H1 (cell line): ENCODE measurements around the gene MGARP. TPM values are rescaled to one million over a fixed set of nuclear protein-coding genes. Genes with fewer than 3 reads are reported as not detected.

Experiments
- CTCF ChIA-PET: fragments of 300-600 bp; sonication (Branson Sonifier 250); formaldehyde crosslinking; loops from one replicate; lab custom pipeline; 2021; ENCODE audit not compliant: partially characterized antibody; lab: Charles Lee
- POLR2A ChIA-PET: fragments of 300-600 bp; sonication (Branson Sonifier 250); formaldehyde crosslinking; loops from one replicate; lab custom pipeline; 2021; ENCODE audit warnings: inconsistent platforms; ENCODE audit not compliant: partially characterized antibody; lab: Charles Lee
- DNase-seq, 2 experiments: peaks; one replicate each; pipeline versions ENCODE4 v3.0.0 to v3.0.0-alpha.2; 2010 to 2022; ENCODE audit warnings: low spot score in 2 of 2, low read depth in 1 of 2, mixed read lengths in 1 of 2
- FAIRE-seq: peaks from 2 replicates; lab custom pipeline; 2011; peaks lifted over from hg19 to GRCh38; lab: Jason Lieb, UNC
- H2AFZ ChIP-seq: 2 replicates; pipeline ENCODE4 v1.8.1; 2012; ENCODE audit warnings: low read length, inconsistent platforms
- H2AK5ac ChIP-seq: 2 replicates; pipeline ENCODE4 v1.6.1; 2013; ENCODE audit warnings: low read depth, low read length
- H2BK120ac ChIP-seq: replicated peaks from 2 replicates; pipeline ENCODE3; 2013; ENCODE audit warnings: low read depth, low read length, inconsistent platforms
- H2BK12ac ChIP-seq: 2 replicates; pipeline ENCODE4 v1.6.1; 2013; ENCODE audit warnings: low read depth, low read length
- H2BK15ac ChIP-seq: 2 replicates; pipeline ENCODE4 v1.6.1; 2013; ENCODE audit warnings: low read length
- H2BK20ac ChIP-seq: 2 replicates; pipeline ENCODE4 v1.6.1; 2013; ENCODE audit warnings: low read length
- H2BK5ac ChIP-seq: 2 replicates; pipeline ENCODE4 v1.6.1; 2013; ENCODE audit warnings: low read depth, low read length
- H3K14ac ChIP-seq: 2 replicates; pipeline ENCODE4 v1.6.1; 2013; ENCODE audit warnings: inconsistent platforms; ENCODE audit not compliant: insufficient read length
- H3K18ac ChIP-seq: 2 replicates; pipeline ENCODE4 v1.6.1; 2013; ENCODE audit warnings: low read length; ENCODE audit errors: extremely low read depth
- H3K23ac ChIP-seq: 2 replicates; pipeline ENCODE4 v1.6.1; 2013; ENCODE audit warnings: inconsistent platforms; ENCODE audit not compliant: insufficient read length
- H3K23me2 ChIP-seq: 2 replicates; pipeline ENCODE4 v1.6.1; 2013; ENCODE audit warnings: low read depth, low read length
- H3K27ac ChIP-seq: 2 replicates; pipeline ENCODE4 v1.6.1; 2011; ENCODE audit warnings: low read depth, low read length, inconsistent platforms
- H3K27me3 ChIP-seq, 4 experiments: replicated peaks in 1 of 4; 1 replicate in 1 of 4; 2 replicates in 3 of 4; pipeline versions ENCODE4 v1.6.1 to v1.8.1; 2011 to 2013; ENCODE audit warnings: low read length in 3 of 4, mild to moderate bottlenecking in 3 of 4, inconsistent platforms in 2 of 4, mixed read lengths in 2 of 4, moderate library complexity in 1 of 4; ENCODE audit not compliant: control insufficient read depth in 3 of 4, insufficient read depth in 3 of 4; ENCODE audit errors: extremely low read depth in 1 of 4
- H3K36me3 ChIP-seq, 4 experiments: 2 replicates each; pipeline versions ENCODE4 v1.6.1 to v1.8.1; 2011 to 2013; ENCODE audit warnings: mild to moderate bottlenecking in 4 of 4, low read length in 3 of 4, moderate library complexity in 2 of 4, control low read depth in 1 of 4, inconsistent platforms in 1 of 4; ENCODE audit not compliant: insufficient read depth in 4 of 4, control insufficient read depth in 2 of 4
- H3K4ac ChIP-seq: replicated peaks from 2 replicates; pipeline ENCODE3; 2013; ENCODE audit warnings: low read length, low read depth, mixed read lengths, inconsistent platforms; ENCODE audit not compliant: insufficient read length
- H3K4me1 ChIP-seq, 4 experiments: replicated peaks in 1 of 4; 1 replicate in 1 of 4; 2 replicates in 3 of 4; pipeline versions ENCODE4 v1.6.1 to v1.8.1; 2011 to 2013; ENCODE audit warnings: low read length in 3 of 4, inconsistent platforms in 2 of 4, mixed read lengths in 1 of 4; ENCODE audit not compliant: insufficient read depth in 4 of 4, control insufficient read depth in 3 of 4
- H3K4me2 ChIP-seq, 2 experiments: 2 replicates each; pipeline versions ENCODE4 v1.6.1 to v1.8.1; 2011 to 2013; ENCODE audit warnings: low read depth in 2 of 2, low read length in 2 of 2, control low read depth in 1 of 2, inconsistent platforms in 1 of 2, mild to moderate bottlenecking in 1 of 2; ENCODE audit not compliant: insufficient read depth in 1 of 2
- H3K4me3 ChIP-seq, 4 experiments: fragments of 200-600, 300-600 bp in 1 of 4; sonication (generic), shearing (Covaris generic), sonication (Bioruptor Twin) in 1 of 4; 2 replicates each; pipeline versions ENCODE4 v1.5.1 to v1.8.1; 2011 to 2016; ENCODE audit warnings: low read length in 4 of 4, low read depth in 3 of 4, control low read depth in 2 of 4, inconsistent platforms in 2 of 4, mild to moderate bottlenecking in 2 of 4, mixed read lengths in 1 of 4, moderate library complexity in 1 of 4; ENCODE audit not compliant: insufficient read depth in 2 of 4; ENCODE audit errors: extremely low read depth in 1 of 4
- H3K56ac ChIP-seq: replicated peaks from 2 replicates; pipeline ENCODE3; 2013; ENCODE audit warnings: low read depth, mild to moderate bottlenecking, mixed read lengths, low read length, inconsistent platforms; ENCODE audit not compliant: insufficient read length
- H3K79me1 ChIP-seq: 2 replicates; pipeline ENCODE4 v1.6.1; 2013; ENCODE audit warnings: low read depth, low read length, control low read depth
- H3K79me2 ChIP-seq, 2 experiments: 2 replicates each; pipeline versions ENCODE4 v1.6.1 to v1.8.1; 2012 to 2013; ENCODE audit warnings: low read length in 2 of 2, mild to moderate bottlenecking in 2 of 2, inconsistent platforms in 1 of 2; ENCODE audit not compliant: insufficient read depth in 2 of 2, control insufficient read depth in 1 of 2
- H3K9ac ChIP-seq, 4 experiments: replicated peaks in 1 of 4; 1 replicate in 1 of 4; 2 replicates in 3 of 4; pipeline versions ENCODE4 v1.6.1 to v1.8.1; 2011 to 2013; ENCODE audit warnings: low read depth in 3 of 4, low read length in 3 of 4, control low read depth in 2 of 4, mild to moderate bottlenecking in 2 of 4, moderate library complexity in 2 of 4, inconsistent platforms in 1 of 4; ENCODE audit errors: extremely low read depth in 1 of 4
- H3K9me3 ChIP-seq, 2 experiments: 2 replicates each; pipeline versions ENCODE4 v1.6.1 to v1.8.1; 2012 to 2013; ENCODE audit warnings: mild to moderate bottlenecking in 2 of 2, moderate library complexity in 2 of 2, control low read depth in 1 of 2, inconsistent platforms in 1 of 2, low read depth in 1 of 2, low read length in 1 of 2, mixed read lengths in 1 of 2; ENCODE audit not compliant: insufficient read depth in 2 of 2
- H4K20me1 ChIP-seq, 2 experiments: replicated peaks in 1 of 2; 2 replicates each; pipeline versions ENCODE3 to v1.8.1; 2011 to 2013; ENCODE audit warnings: inconsistent platforms in 2 of 2, low read length in 2 of 2, mild to moderate bottlenecking in 1 of 2; ENCODE audit not compliant: insufficient read depth in 2 of 2, control insufficient read depth in 1 of 2
- H4K5ac ChIP-seq: 2 replicates; pipeline ENCODE4 v1.6.1; 2013; ENCODE audit warnings: low read length, low read depth, mixed read lengths, inconsistent platforms; ENCODE audit not compliant: insufficient read length
- H4K8ac ChIP-seq: 2 replicates; pipeline ENCODE4 v1.8.0; 2013; ENCODE audit warnings: mild to moderate bottlenecking, moderate library complexity, low read length, inconsistent platforms; ENCODE audit not compliant: insufficient read depth; ENCODE audit errors: extremely low read depth
- H4K91ac ChIP-seq: replicated peaks from 2 replicates; pipeline ENCODE3; 2013; ENCODE audit warnings: low read length, mixed read lengths, inconsistent platforms; ENCODE audit not compliant: insufficient read length
- CHD2 ChIP-seq: IDR thresholded peaks from 2 replicates; pipeline ENCODE4 v1.6.1; 2012; ENCODE audit warnings: low read length, improper control_type of control experiment
- EGR1 ChIP-seq: IDR thresholded peaks from 2 replicates; pipeline ENCODE4 v1.6.1; 2011; ENCODE audit warnings: low read depth, low read length, borderline replicate concordance
- EZH2 ChIP-seq: fragments of 200-600 bp; sonication (generic); IDR thresholded peaks from 2 replicates; pipeline ENCODE4 v1.7.1; 2012; ENCODE audit warnings: low read depth, mild to moderate bottlenecking, moderate library complexity, low read length, inconsistent platforms; ENCODE audit not compliant: severe bottlenecking
- JUN ChIP-seq: IDR thresholded peaks from 2 replicates; pipeline ENCODE4 v1.6.1; 2011; ENCODE audit warnings: low read depth, mild to moderate bottlenecking, improper control_type of control experiment, low read length
- MAFK ChIP-seq: IDR thresholded peaks from 2 replicates; pipeline ENCODE4 v1.6.1; 2012; ENCODE audit warnings: low read depth, mild to moderate bottlenecking, improper control_type of control experiment, low read length
- NANOG ChIP-seq: IDR thresholded peaks from 2 replicates; pipeline ENCODE4 v1.6.1; 2011; ENCODE audit warnings: low read length, low read depth, mild to moderate bottlenecking, inconsistent platforms; ENCODE audit not compliant: insufficient read depth, poor library complexity, severe bottlenecking
- POLR2A ChIP-seq, 2 experiments: IDR thresholded peaks; 1 replicate in 1 of 2; 2 replicates in 1 of 2; pipeline ENCODE4 v1.6.1; 2011; ENCODE audit warnings: low read depth in 2 of 2, low read length in 2 of 2, mild to moderate bottlenecking in 2 of 2; ENCODE audit errors: control extremely low read depth in 1 of 2
- RXRA ChIP-seq: IDR thresholded peaks from 2 replicates; pipeline ENCODE4 v1.6.1; 2011; ENCODE audit warnings: low read depth, mild to moderate bottlenecking, low read length, moderate library complexity; ENCODE audit not compliant: insufficient read depth
- TAF1 ChIP-seq: IDR thresholded peaks from 2 replicates; pipeline ENCODE4 v1.6.1; 2011; ENCODE audit warnings: mild to moderate bottlenecking, low read depth, low read length
- TAF7 ChIP-seq: optimal IDR thresholded peaks from 2 replicates; pipeline ENCODE3; 2011; ENCODE audit warnings: low read depth, mild to moderate bottlenecking, inconsistent platforms, low read length, moderate library complexity, borderline replicate concordance
- TBP ChIP-seq: IDR thresholded peaks from 2 replicates; pipeline ENCODE4 v1.6.1; 2011; ENCODE audit warnings: low read depth, low read length, improper control_type of control experiment
- ZNF274 ChIP-seq: IDR thresholded peaks from 2 replicates; pipeline ENCODE4 v1.7.0; 2012; ENCODE audit warnings: low read length, borderline replicate concordance; ENCODE audit errors: extremely low read depth
- WGBS, 2 experiments: shearing (Covaris generic) in 1 of 2; methylation state at CpG; one replicate each; pipeline versions ENCODE4 v1.1.6 to v1.1.7; 2013 to 2015; ENCODE audit warnings: low lambda C conversion rate in 2 of 2, mixed read lengths in 2 of 2, inconsistent platforms in 1 of 2, low coverage in 1 of 2, missing lambda C conversion rate in 1 of 2; ENCODE audit not compliant: insufficient replicate concordance in 2 of 2, insufficient coverage in 1 of 2, insufficient read length in 1 of 2; ENCODE audit errors: extremely low coverage in 1 of 2, missing lambda C conversion rate in 1 of 2; 5-methylcytosine and 5-hydroxymethylcytosine counted together
- polyA plus RNA-seq, 7 experiments: library from polyadenylated mRNA; depleted of rRNA in 3 of 7; stranded (reverse) in 5 of 7; unstranded in 2 of 7; fragments of >200 nt in 5 of 7; fragments of 200-250 nt in 2 of 7; gene quantifications; 1 replicate in 5 of 7; 2 replicates in 1 of 7; 4 replicates in 1 of 7; pipeline versions ENCODE4 v1.2.1 to v1.2.3, GENCODE V29; 2011 to 2013; ENCODE audit warnings: missing spikeins in 2 of 7, mixed read lengths in 2 of 7
- total RNA-seq: library from RNA; stranded (reverse); fragmentation: NEBNext Ultra II Directional; extraction: Animal tissue kit (Norgen Biotek cat#: 25700); gene quantifications from 2 replicates; pipeline ENCODE4 v1.2.1, GENCODE V29; 2021
- TF ChIP-seq, protein P1 (sequence below), 3 experiments: IDR thresholded peaks; 1 replicate in 2 of 3; 2 replicates in 1 of 3; pipeline versions ENCODE4 v1.5.1 to v1.6.1; 2011; ENCODE audit warnings: low read length in 3 of 3, mild to moderate bottlenecking in 3 of 3, inconsistent platforms in 2 of 3, low read depth in 1 of 3, moderate library complexity in 1 of 3; ENCODE audit not compliant: insufficient read depth in 1 of 3; ENCODE audit errors: control extremely low read depth in 1 of 3

The MGARP gene
- total and polyA plus RNA-seq, 2 of the 8 experiments (the other 6 are each of a cell fraction or from before 2014, with no cell fraction given): 2.8 to 4.5 TPM

DNA sequence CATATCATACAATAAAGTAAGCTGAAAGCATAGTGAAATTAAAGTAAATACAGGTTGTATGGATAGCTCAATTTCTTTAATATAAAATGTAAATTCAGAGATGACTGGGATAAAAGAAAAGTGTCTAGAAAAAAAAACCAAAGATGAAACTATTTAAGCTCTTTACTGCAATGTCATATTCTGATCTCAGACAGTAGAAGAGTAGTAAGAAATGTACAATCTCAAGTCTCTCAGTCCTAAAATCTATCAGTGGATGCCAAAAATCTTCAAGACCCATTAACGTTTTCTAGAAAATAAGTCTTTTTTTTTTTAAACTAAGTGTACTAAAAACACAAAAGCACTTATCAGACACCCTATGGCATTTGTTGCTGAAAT lies 13.8 kb downstream of the MGARP start:
- no peak overlapping the region for H4K8ac ChIP-seq
- H2BK12ac ChIP-seq: no peak overlapping the region
- no peaks in the 10 kb centered on the region for H3K23me2 ChIP-seq
- no peaks in the 10 kb centered on the region for H4K20me1 ChIP-seq
- CTCF ChIA-PET: interaction anchor here (0.6 to 2.3 kb wide), 8 partner anchors 9 to 432 kb away, joined by 3 to 10 read pairs (median 3); partner anchors contain the start of gene MGARP
- H3K79me2 ChIP-seq: no peaks in the 10 kb centered on the region
- H3K9me3 ChIP-seq: no peaks in the 10 kb centered on the region
- no peak overlapping the region for H2BK15ac ChIP-seq
- H4K5ac ChIP-seq: no peak overlapping the region
- no peak overlapping the region for H2AK5ac ChIP-seq
- H2AFZ ChIP-seq: no peak overlapping the region
- no peaks in the 10 kb centered on the region for H3K79me1 ChIP-seq
- H3K36me3 ChIP-seq: no peaks in the 10 kb centered on the region
- H3K27ac ChIP-seq: no peak overlapping the region
- no peak for FAIRE-seq
- peaks cover 0 to 8% (median 2%) of the 10 kb centered on the region in 4 experiments; a peak in 4 of 7 replicates for H3K4me1 ChIP-seq
- H3K23ac ChIP-seq: no peak overlapping the region
- H2BK20ac ChIP-seq: no peak overlapping the region
- no peak overlapping the region for H2BK5ac ChIP-seq
- H3K18ac ChIP-seq: no peak overlapping the region
- H2BK120ac ChIP-seq: no peak overlapping the region
- no peak for DNase-seq
- no peak overlapping the region for H3K56ac ChIP-seq
- no peak overlapping the region for H3K4me3 ChIP-seq
- 73% methylated on average over 1 of the region's 1 CpG; no CpG with 5 or more reads in 1 of the 2 experiments for WGBS, 2 experiments
- no peak overlapping the region for H3K14ac ChIP-seq
- no peak overlapping the region for H3K4ac ChIP-seq
- no peak overlapping the region for H4K91ac ChIP-seq
- H3K27me3 ChIP-seq: no peaks in the 10 kb centered on the region
- H3K4me2 ChIP-seq: no peak overlapping the region; a peak in 1 of 4 replicates
- POLR2A ChIA-PET: no interaction called here
- H3K9ac ChIP-seq: no peak overlapping the region
- TF ChIP-seq NANOG (no peak), ZNF274 (no peak), EZH2 (no peak), TBP (no peak), EGR1 (no peak), MAFK (no peak), CHD2 (no peak), JUN (no peak), POLR2A (IDR thresholded peaks at IDR 0.05; ENCODE audit: control extremely low read depth in 1 of 2, low read depth in 2 of 2, low read length in 2 of 2) (no peak), TAF7 (no peak), RXRA (no peak), TAF1 (no peak)
- TF ChIP-seq, protein P1, sequence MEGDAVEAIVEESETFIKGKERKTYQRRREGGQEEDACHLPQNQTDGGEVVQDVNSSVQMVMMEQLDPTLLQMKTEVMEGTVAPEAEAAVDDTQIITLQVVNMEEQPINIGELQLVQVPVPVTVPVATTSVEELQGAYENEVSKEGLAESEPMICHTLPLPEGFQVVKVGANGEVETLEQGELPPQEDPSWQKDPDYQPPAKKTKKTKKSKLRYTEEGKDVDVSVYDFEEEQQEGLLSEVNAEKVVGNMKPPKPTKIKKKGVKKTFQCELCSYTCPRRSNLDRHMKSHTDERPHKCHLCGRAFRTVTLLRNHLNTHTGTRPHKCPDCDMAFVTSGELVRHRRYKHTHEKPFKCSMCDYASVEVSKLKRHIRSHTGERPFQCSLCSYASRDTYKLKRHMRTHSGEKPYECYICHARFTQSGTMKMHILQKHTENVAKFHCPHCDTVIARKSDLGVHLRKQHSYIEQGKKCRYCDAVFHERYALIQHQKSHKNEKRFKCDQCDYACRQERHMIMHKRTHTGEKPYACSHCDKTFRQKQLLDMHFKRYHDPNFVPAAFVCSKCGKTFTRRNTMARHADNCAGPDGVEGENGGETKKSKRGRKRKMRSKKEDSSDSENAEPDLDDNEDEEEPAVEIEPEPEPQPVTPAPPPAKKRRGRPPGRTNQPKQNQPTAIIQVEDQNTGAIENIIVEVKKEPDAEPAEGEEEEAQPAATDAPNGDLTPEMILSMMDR (IDR thresholded peaks at IDR 0.05; ENCODE audit: control extremely low read depth in 1 of 3, insufficient read depth in 1 of 3, low read depth in 1 of 3, low read length in 3 of 3): no peak
